ENCODE measurements around the gene ZNF621.
"Not testable (repeated sequence)": the region's sequence is repeated elsewhere in the genome, so short reads cannot be mapped to it uniquely, and the experiment has no call there.

The ZNF621 gene

GRCh38 chr3:40532252-40532651 is 7.5 kb downstream of the ZNF621 start:
- no peak for DNase-seq (ENCODE audit: low read depth)
- H3K4me3 ChIP-seq (ENCODE audit: low read length) = no peak overlapping the region
- no peak for TF ChIP-seq CTCF (conservative IDR thresholded peaks at IDR 0.05; ENCODE audit: low read depth, low read length)

GRCh38 chr3:40534283-40534682 is 9.5 kb downstream of the ZNF621 start:
- no peak for TF ChIP-seq CTCF (conservative IDR thresholded peaks at IDR 0.05; ENCODE audit: low read depth, low read length)
- no peak for DNase-seq (ENCODE audit: low read depth)
- H3K4me3 ChIP-seq (ENCODE audit: low read length) = no peak overlapping the region

- peak; percentile 56 for DNase-seq (ENCODE audit: low read depth)
- TF ChIP-seq CTCF (conservative IDR thresholded peaks at IDR 0.05; ENCODE audit: low read depth, low read length) = no peak
- no peak overlapping the region for H3K4me3 ChIP-seq (ENCODE audit: low read length)
Measured at GRCh38 chr3:40546816-40547215, 22.1 kb downstream of the ZNF621 start.

- no peak overlapping the region for H3K4me3 ChIP-seq (ENCODE audit: low read length)
- no peak for DNase-seq (ENCODE audit: low read depth)
- no peak for TF ChIP-seq CTCF (conservative IDR thresholded peaks at IDR 0.05; ENCODE audit: low read depth, low read length)
Measured at GRCh38 chr3:40550167-40550566, 25.4 kb downstream of the ZNF621 start.

- no peak overlapping the region for H3K4me3 ChIP-seq (ENCODE audit: low read length)
- TF ChIP-seq CTCF (conservative IDR thresholded peaks at IDR 0.05; ENCODE audit: low read depth, low read length) = no peak
- no peak for DNase-seq (ENCODE audit: low read depth)
Measured at GRCh38 chr3:40557575-40558161, 32.9 kb downstream of the ZNF621 start.

GRCh38 chr3:40562482-40562881 is 37.7 kb downstream of the ZNF621 start:
- H3K4me3 ChIP-seq (ENCODE audit: low read length); DNase-seq (ENCODE audit: low read depth): not testable (repeated sequence)

- DNase-seq (ENCODE audit: low read depth) = not testable (repeated sequence)
Measured at GRCh38 chr3:40565629-40566028, 40.9 kb downstream of the ZNF621 start.

GRCh38 chr3:40566694-40567093 is 41.9 kb downstream of the ZNF621 start:
- no peak for TF ChIP-seq CTCF (conservative IDR thresholded peaks at IDR 0.05; ENCODE audit: low read depth, low read length)
- H3K4me3 ChIP-seq (ENCODE audit: low read length) = no peak overlapping the region
- no peak for DNase-seq (ENCODE audit: low read depth)

More at GRCh38 chr3:40565629-40566028, 40.9 kb downstream of the ZNF621 start:
- H3K4me3 ChIP-seq (ENCODE audit: low read length) = not testable (repeated sequence)

Measured in retinal pigment epithelial cell (primary cell).